ENCODE results near the gene CACNA1S. TPM values are rescaled to one million over a fixed set of nuclear protein-coding genes. Genes with fewer than 3 reads are reported as not detected.

The CACNA1S gene
- total and polyA plus RNA-seq, 2 of the 8 experiments (the other 6 are each of a cell fraction or from before 2014, with no cell fraction given): 0.06 TPM; not detected in 1

- Histone ChIP-seq H2BK120ac (replicated peaks; ENCODE audit: low read depth, low read length) (no peak overlapping the region), H2BK15ac (ENCODE audit: low read length) (no peak overlapping the region), H2AFZ (ENCODE audit: low read length) (no peak overlapping the region), H3K23ac (ENCODE audit: insufficient read length) (no peak overlapping the region), H3K23me2 (ENCODE audit: low read depth, low read length) (no peaks in the 10 kb centered on the region), H3K9me3 (ENCODE audit: insufficient read depth in 2 of 2, low read depth in 1 of 2, low read length in 1 of 2) (no peaks in the 10 kb centered on the region), H3K36me3 (ENCODE audit: control insufficient read depth in 2 of 4, insufficient read depth in 4 of 4, low read length in 3 of 4) (peaks cover 0 to 15% (median 5%) of the 10 kb centered on the region in 4 experiments; a peak in 6 of 8 replicates), H3K4ac (replicated peaks; ENCODE audit: insufficient read length, low read depth, low read length) (no peak overlapping the region), H4K91ac (replicated peaks; ENCODE audit: insufficient read length, low read length) (no peak overlapping the region), H2AK5ac (ENCODE audit: low read depth, low read length) (no peak overlapping the region), H4K5ac (ENCODE audit: insufficient read length, low read depth, low read length) (no peak overlapping the region), H2BK12ac (ENCODE audit: low read depth, low read length) (no peak overlapping the region), H2BK20ac (ENCODE audit: low read length) (no peak overlapping the region), H3K27me3 (replicated peaks in 1 of 4; ENCODE audit: control insufficient read depth in 3 of 4, extremely low read depth in 1 of 4, insufficient read depth in 3 of 4, low read length in 3 of 4) (no peaks in the 10 kb centered on the region), H3K9ac (replicated peaks in 1 of 4; ENCODE audit: extremely low read depth in 1 of 4, low read depth in 3 of 4, low read length in 3 of 4) (no peak overlapping the region), H3K79me2 (ENCODE audit: control insufficient read depth in 1 of 2, insufficient read depth in 2 of 2, low read length in 2 of 2) (no peaks in the 10 kb centered on the region), H3K56ac (replicated peaks; ENCODE audit: insufficient read length, low read depth, low read length) (no peak overlapping the region), H3K14ac (ENCODE audit: insufficient read length) (no peak overlapping the region), H3K18ac (ENCODE audit: extremely low read depth, low read length) (no peak overlapping the region), H2BK5ac (ENCODE audit: low read depth, low read length) (no peak overlapping the region), H3K4me2 (ENCODE audit: insufficient read depth in 1 of 2, low read depth in 2 of 2, low read length in 2 of 2) (no peak overlapping the region), H3K79me1 (ENCODE audit: low read depth, low read length) (no peaks in the 10 kb centered on the region), H3K4me3 (ENCODE audit: extremely low read depth in 1 of 4, insufficient read depth in 2 of 4, low read depth in 3 of 4, low read length in 4 of 4) (no peak overlapping the region), H4K8ac (ENCODE audit: extremely low read depth, insufficient read depth, low read length) (no peak overlapping the region), H3K27ac (ENCODE audit: low read depth, low read length) (no peak overlapping the region), H4K20me1 (replicated peaks in 1 of 2; ENCODE audit: control insufficient read depth in 1 of 2, insufficient read depth in 2 of 2, low read length in 2 of 2) (peaks cover 0 to 4% of the 10 kb centered on the region in 2 experiments), H3K4me1 (replicated peaks in 1 of 4; ENCODE audit: control insufficient read depth in 3 of 4, insufficient read depth in 4 of 4, low read length in 3 of 4) (no peaks in the 10 kb centered on the region)
- DNase-seq (ENCODE audit: low read depth in 1 of 2, low spot score in 2 of 2) (no peak), FAIRE-seq (no peak)
- no peak for TF ChIP-seq GTF2F1 (IDR thresholded peaks at IDR 0.05; ENCODE audit: borderline replicate concordance, low read depth, low read length)
- no peak for TF ChIP-seq KDM4A (IDR thresholded peaks at IDR 0.05; ENCODE audit: low read depth, low read length, severe bottlenecking)
- no peak for TF ChIP-seq BCL11A (IDR thresholded peaks at IDR 0.05; ENCODE audit: low read depth in 2 of 2, low read length in 2 of 2)
- no peak for TF ChIP-seq NRF1 (IDR thresholded peaks at IDR 0.05; ENCODE audit: low read depth, low read length)
- TF ChIP-seq POLR2A (IDR thresholded peaks at IDR 0.05; ENCODE audit: control extremely low read depth in 1 of 2, low read depth in 2 of 2, low read length in 2 of 2): no peak
- no peak for TF ChIP-seq NANOG (IDR thresholded peaks at IDR 0.05; ENCODE audit: insufficient read depth, low read depth, low read length, poor library complexity, severe bottlenecking)
- TF ChIP-seq SUZ12 (IDR thresholded peaks at IDR 0.05; ENCODE audit: low read length): no peak
- TF ChIP-seq CBX5 (IDR thresholded peaks at IDR 0.05; ENCODE audit: low read depth, low read length): no peak
- no peak for TF ChIP-seq RNF2 (IDR thresholded peaks at IDR 0.05; ENCODE audit: borderline replicate concordance, low read depth, low read length, missing control alignments, poor library complexity, severe bottlenecking)
- TF ChIP-seq PHF8 (conservative IDR thresholded peaks at IDR 0.05; ENCODE audit: low read depth, low read length): no peak
- ChIA-PET POLR2A (ENCODE audit: partially characterized antibody) (no interaction called here), CTCF (ENCODE audit: partially characterized antibody) (interaction anchor here (0.6 to 28.1 kb wide), 5 partner anchors 14 to 29 kb away, joined by 3 to 532 read pairs (median 5); partner anchors contain the start of gene KIF21B)
- WGBS, 2 experiments (ENCODE audit: extremely low coverage in 1 of 2, insufficient coverage in 1 of 2, insufficient read length in 1 of 2, insufficient replicate concordance in 2 of 2, low coverage in 1 of 2, low lambda C conversion rate in 2 of 2, missing lambda C conversion rate in 1 of 2): 96% methylated on average over 25 of the region's 25 CpGs; no CpG with 5 or more reads in 1 of the 2 experiments
Measured at GRCh38 chr1:201000391-201000790, 111.8 kb downstream of the CACNA1S start.

Measured in H1 (cell line).